K562 (cell line): ENCODE results near the gene ADAMTS14. TPM values are rescaled to one million over a fixed set of nuclear protein-coding genes. Genes with fewer than 3 reads are reported as not detected.

Experiments
- ATAC-seq: fragments of 200-7000 bp; cut with Tn5 transposase; 3 replicates; pipeline ENCODE4 v1.9.1; 2020; ENCODE audit warnings: moderate library complexity
- BruUV-seq: library from RNA; stranded (reverse); fragments of 400-500 nt; replicated peaks from 2 replicates; lab custom pipeline; 2021; lab: Mats Ljungman, UMichigan
- CTCF ChIA-PET: fragments of 300-600 bp; formaldehyde crosslinking; extraction: SDS; loops from one replicate; lab custom pipeline; 2021; ENCODE audit warnings: low intra/inter-chr PET ratio; lab: Yijun Ruan, JAX
- POLR2A ChIA-PET: fragments of 300-600, 350-650 bp; sonication (Branson Sonifier 250); formaldehyde crosslinking; extraction: SDS; loops from one replicate; lab custom pipeline; 2021; ENCODE audit warnings: antibody characterized with exemption, inconsistent platforms; lab: Yijun Ruan, JAX
- DNase-seq, 4 experiments: peaks; one replicate each; pipeline versions ENCODE4 v3.0.0 to v3.0.0-alpha.2; 2011 to 2018; ENCODE audit warnings: low spot score in 3 of 4, mixed read lengths in 3 of 4; ENCODE audit errors: extremely low read depth in 1 of 4
- FAIRE-seq: peaks from 2 replicates; lab custom pipeline; 2011; peaks lifted over from hg19 to GRCh38; lab: Jason Lieb, UNC
- H2AFZ ChIP-seq: 2 replicates; pipeline ENCODE4 v1.6.0; 2011; ENCODE audit warnings: low read depth, low read length, control low read depth, inconsistent platforms
- H3K27ac ChIP-seq: fragments of 200-600 bp; 3 replicates; pipeline ENCODE4 v1.8.0; 2011; ENCODE audit warnings: low read depth, mild to moderate bottlenecking, control low read depth, inconsistent platforms, low read length, moderate library complexity, mixed read lengths; ENCODE audit errors: extremely low read depth
- H3K27me3 ChIP-seq, 2 experiments: fragments of 300-600 bp in 1 of 2; 2 replicates in 1 of 2; 3 replicates in 1 of 2; pipeline versions ENCODE4 v1.6.0 to v1.8.0; 2011; ENCODE audit warnings: inconsistent platforms in 2 of 2, low read length in 2 of 2, mild to moderate bottlenecking in 1 of 2, mixed read lengths in 1 of 2, moderate library complexity in 1 of 2; ENCODE audit not compliant: control insufficient read depth in 2 of 2, insufficient read depth in 2 of 2
- H3K36me3 ChIP-seq: fragments of 300-600 bp; 3 replicates; pipeline ENCODE4 v1.8.0; 2011; ENCODE audit warnings: mild to moderate bottlenecking, low read length, inconsistent platforms; ENCODE audit not compliant: control insufficient read depth, insufficient read depth
- H3K4me1 ChIP-seq, 2 experiments: fragments of 200-600 bp in 1 of 2; replicated peaks in 1 of 2; 2 replicates in 1 of 2; 3 replicates in 1 of 2; pipeline versions ENCODE4 v1.5.1 to v1.8.0; 2011; ENCODE audit warnings: inconsistent platforms in 2 of 2, low read length in 2 of 2, mild to moderate bottlenecking in 1 of 2, mixed read lengths in 1 of 2, moderate library complexity in 1 of 2; ENCODE audit not compliant: control insufficient read depth in 2 of 2, insufficient read depth in 2 of 2
- H3K4me2 ChIP-seq: 2 replicates; pipeline ENCODE4 v1.6.1; 2011; ENCODE audit warnings: low read length, control low read depth, inconsistent platforms, mixed read lengths; ENCODE audit not compliant: insufficient read depth
- H3K4me3 ChIP-seq: fragments of 200-600 bp; sonication (generic), shearing (Covaris generic); 2 replicates; pipeline ENCODE4 v1.5.1; 2016; ENCODE audit warnings: control low read depth, inconsistent platforms
- H3K79me2 ChIP-seq: fragments of 200-600 bp; 3 replicates; pipeline ENCODE4 v1.8.0; 2011; ENCODE audit warnings: low read length, inconsistent platforms; ENCODE audit not compliant: control insufficient read depth, insufficient read depth
- H3K9ac ChIP-seq, 2 experiments: 2 replicates each; pipeline versions ENCODE4 v1.6.0 to v1.6.1; 2011; ENCODE audit warnings: low read depth in 2 of 2, low read length in 2 of 2, control low read depth in 1 of 2, inconsistent platforms in 1 of 2, mild to moderate bottlenecking in 1 of 2, mixed read lengths in 1 of 2; ENCODE audit not compliant: insufficient read depth in 1 of 2
- H3K9me1 ChIP-seq: one replicate; pipeline ENCODE4 v1.6.0; 2011; ENCODE audit warnings: inconsistent platforms, mild to moderate bottlenecking, low read length, moderate library complexity; ENCODE audit not compliant: control insufficient read depth, insufficient read depth
- H3K9me3 ChIP-seq: replicated peaks from 2 replicates; pipeline ENCODE4 v1.5.1; 2011; ENCODE audit warnings: low read depth, low read length, inconsistent platforms; ENCODE audit not compliant: control insufficient read depth, insufficient read depth
- H4K20me1 ChIP-seq: replicated peaks from 2 replicates; pipeline ENCODE4 v1.6.1; 2011; ENCODE audit warnings: low read length, inconsistent platforms, mixed read lengths; ENCODE audit not compliant: control insufficient read depth, insufficient read depth
- CEBPG ChIP-seq, 3 experiments: fragments of 200-800 bp in 1 of 3; sonication (Bioruptor generic) in 1 of 3; sonication (generic) in 1 of 3; formaldehyde crosslinking in 1 of 3; IDR thresholded peaks in 2 of 3; conservative IDR thresholded peaks in 1 of 3; 2 replicates each; pipeline versions ENCODE4 v1.6.1 to v1.8.0; 2016 to 2022; ENCODE audit warnings: missing compliant biosample characterization in 2 of 3, missing genetic modification characterization in 2 of 3, mild to moderate bottlenecking in 1 of 3, missing genetic modification reagents in 1 of 3
- ESRRA ChIP-seq: fragments of 450-650 bp; IDR thresholded peaks from 2 replicates; pipeline ENCODE4 v1.6.1; 2014; ENCODE audit warnings: low read depth, mild to moderate bottlenecking, moderate library complexity, borderline replicate concordance
- MEIS2 ChIP-seq: fragments of 450-650 bp; IDR thresholded peaks from 2 replicates; pipeline ENCODE4 v1.6.1; 2014; ENCODE audit warnings: mild to moderate bottlenecking; ENCODE audit not compliant: partially characterized antibody
- NFRKB ChIP-seq: fragments of 450-650 bp; IDR thresholded peaks from 2 replicates; pipeline ENCODE4 v1.6.1; 2016; ENCODE audit warnings: low read depth
- ZKSCAN3 ChIP-seq: fragments of 250-450 bp; sonication (Bioruptor Pico); IDR thresholded peaks from 2 replicates; pipeline ENCODE4 v1.4.0; 2020
- WGBS: fragments of 100-300 bp; shearing (Covaris generic); methylation state at CpG from one replicate; pipeline ENCODE4 v1.1.6; 2016; ENCODE audit warnings: low coverage, mixed read lengths; ENCODE audit not compliant: insufficient coverage; ENCODE audit errors: missing lambda C conversion rate; 5-methylcytosine and 5-hydroxymethylcytosine counted together
- in situ Hi-C: fragments of 300-500 bp; cut with MboI; formaldehyde crosslinking; loops from 4 replicates; pipeline ENCODE4 v1.15.0; 2018; ENCODE audit warnings: inconsistent platforms, mixed read lengths
- intact Hi-C: fragments of 100-400 bp; cut with micrococcal nuclease; formaldehyde crosslinking; loops from 2 replicates; pipeline ENCODE4 v1.14.2; 2022
- polyA plus RNA-seq, 8 experiments: library from polyadenylated mRNA; depleted of rRNA in 4 of 8; stranded (reverse) in 5 of 8; unstranded in 3 of 8; fragments of >200 nt; fragmentation: Nextera tagmentation in 2 of 8; fragmentation: Illumina TruSeq in 1 of 8; extraction: Ambion mirVana in 2 of 8; extraction: Trizol in 1 of 8; gene quantifications; 2 replicates each; pipeline versions ENCODE4 v1.2.1 to v1.2.3, GENCODE V29; 2011 to 2014; ENCODE audit warnings: inconsistent platforms in 1 of 8, missing spikeins in 1 of 8
- total RNA-seq, 7 experiments: library from RNA; depleted of rRNA in 6 of 7; stranded (reverse); fragments of >200 nt in 6 of 7; fragmentation: Illumina TruSeq in 2 of 7; extraction: Trizol in 2 of 7; gene quantifications; 2 replicates each; pipeline versions ENCODE4 v1.2.1 to v1.2.3, GENCODE V29; 2011 to 2021; ENCODE audit warnings: low replicate concordance in 1 of 7

Gene ADAMTS14
- total and polyA plus RNA-seq, 9 of the 15 experiments (the other 6 are each of a cell fraction or from before 2014, with no cell fraction given) = 0.04 to 37.4 (median 15.9) TPM

- intact Hi-C loops (no loop called here), in situ Hi-C loops (loop anchor here (5.0 kb wide), 1 partner anchor 125 kb away; no protein-coding TSS in a partner anchor)
- POLR2A ChIA-PET = no interaction called here
- no TSS peak for BruUV-seq
- H3K9me1 ChIP-seq = no peaks in the 10 kb centered on the region
- H3K79me2 ChIP-seq = no peaks in the 10 kb centered on the region
- CTCF ChIA-PET = no interaction called here
- H3K27ac ChIP-seq = no peak overlapping the region
- H3K27me3 ChIP-seq = no peaks in the 10 kb centered on the region
- no peaks in the 10 kb centered on the region for H4K20me1 ChIP-seq
- ATAC-seq (peak; percentile 24; the same call in 2 of the 3 replicates), DNase-seq (no peak), FAIRE-seq (no peak)
- no peak for TF ChIP-seq CEBPG (CRISPR knock-in tag; IDR thresholded peaks at IDR 0.05)
- TF ChIP-seq CEBPG (tag; conservative IDR thresholded peaks at IDR 0.05 in 1 of 2, IDR thresholded peaks at IDR 0.05 in 1 of 2) = no peak
- TF ChIP-seq ZKSCAN3 (CRISPR knock-in tag) = no peak
- no peak for TF ChIP-seq NFRKB
- no peak for TF ChIP-seq ESRRA
- no peak for TF ChIP-seq MEIS2
- H3K9ac ChIP-seq = peak overlapping the region in 1 of 2 experiments; percentile 46; a peak in 2 of 4 replicates
- H2AFZ ChIP-seq = no peak overlapping the region
- H3K4me2 ChIP-seq = no peak overlapping the region
- no peak overlapping the region for H3K4me3 ChIP-seq
- no peaks in the 10 kb centered on the region for H3K36me3 ChIP-seq
- peaks cover 7 to 20% of the 10 kb centered on the region in 2 experiments for H3K4me1 ChIP-seq
- WGBS = 63% methylated on average over 3 of the region's 3 CpGs
- H3K9me3 ChIP-seq = peaks cover 12% of the 10 kb centered on the region
Measured at GRCh38 chr10:70622541-70622940, 49.8 kb upstream of the ADAMTS14 start.
